SK-N-SH (cell line): Measurements from ENCODE around the gene SRSF2.

Source experiments
- CTCF ChIP-seq: fragments of 200-600 bp; sonication (generic); IDR thresholded peaks from 2 replicates; pipeline ENCODE4 v1.6.1; 2017; ENCODE audit warnings: antibody characterized with exemption, mild to moderate bottlenecking, moderate library complexity
- EP300 ChIP-seq, 2 experiments: IDR thresholded peaks; 2 replicates each; pipeline versions ENCODE4 v1.4.0 to v1.6.1; 2012; ENCODE audit warnings: borderline replicate concordance in 1 of 2, low read depth in 1 of 2, low read length in 1 of 2
- EZH2phosphoT487 ChIP-seq: fragments of 200-600 bp; sonication (generic); IDR thresholded peaks from 2 replicates; pipeline ENCODE4 v1.6.1; 2017; ENCODE audit warnings: low read depth, mixed run types, mild to moderate bottlenecking, antibody characterized with exemption, moderate library complexity, borderline replicate concordance
- JUND ChIP-seq: IDR thresholded peaks from 2 replicates; pipeline ENCODE4 v1.4.0; 2012
- MAX ChIP-seq: IDR thresholded peaks from 2 replicates; pipeline ENCODE4 v1.4.0; 2012; ENCODE audit warnings: low read depth
- RFX5 ChIP-seq: IDR thresholded peaks from 2 replicates; pipeline ENCODE4 v1.6.1; 2012; ENCODE audit warnings: mild to moderate bottlenecking, improper control_type of control experiment, low read length
- TAF1 ChIP-seq: IDR thresholded peaks from 2 replicates; pipeline ENCODE4 v1.6.1; 2012; ENCODE audit warnings: low read depth, mild to moderate bottlenecking, low read length, moderate library complexity, borderline replicate concordance
- USF2 ChIP-seq: fragments of 150-350 bp; IDR thresholded peaks from 2 replicates; pipeline ENCODE4 v1.6.1; 2017; ENCODE audit warnings: antibody characterized with exemption, low read length, low read depth, borderline replicate concordance

- TF ChIP-seq EP300 (IDR thresholded peaks at IDR 0.05; ENCODE audit: borderline replicate concordance in 1 of 2, low read depth in 1 of 2, low read length in 1 of 2), result no peak
- TF ChIP-seq RFX5, result no peak
- TF ChIP-seq USF2, result no peak
- no peak for TF ChIP-seq MAX
- no peak for TF ChIP-seq CTCF
- no peak for TF ChIP-seq EZH2phosphoT487
- TF ChIP-seq TAF1, result no peak
- no peak for TF ChIP-seq JUND
Measured at GRCh38 chr17:76715496-76715830, 21.7 kb downstream of the SRSF2 start.
